GM13977 (cell line): Measurements from ENCODE around the gene ITIH3.
"Not testable (repeated sequence)": the region's sequence is repeated elsewhere in the genome, so short reads cannot be mapped to it uniquely, and the experiment has no call there.

ENCODE experiments used
- DNase-seq: peaks from one replicate; pipeline ENCODE4 v3.0.0; 2012; ENCODE audit warnings: low spot score
- in situ Hi-C: fragments of 300-500 bp; cut with MboI; formaldehyde crosslinking; loops from one replicate; pipeline ENCODE4 v1.12.0; 2022; ENCODE audit warnings: low sequenced_read_pairs, low pct_unique_long_range_greater_than_20kb, mixed read lengths, inconsistent platforms; ENCODE audit not compliant: unreplicated experiment
- TF ChIP-seq, protein P1 (sequence below): IDR thresholded peaks from 2 replicates; pipeline ENCODE4 v1.5.1; 2012; ENCODE audit warnings: mild to moderate bottlenecking, control low read depth; ENCODE audit not compliant: insufficient read depth; ENCODE audit errors: extremely low read depth, missing control alignments

Gene ITIH3

DNA sequence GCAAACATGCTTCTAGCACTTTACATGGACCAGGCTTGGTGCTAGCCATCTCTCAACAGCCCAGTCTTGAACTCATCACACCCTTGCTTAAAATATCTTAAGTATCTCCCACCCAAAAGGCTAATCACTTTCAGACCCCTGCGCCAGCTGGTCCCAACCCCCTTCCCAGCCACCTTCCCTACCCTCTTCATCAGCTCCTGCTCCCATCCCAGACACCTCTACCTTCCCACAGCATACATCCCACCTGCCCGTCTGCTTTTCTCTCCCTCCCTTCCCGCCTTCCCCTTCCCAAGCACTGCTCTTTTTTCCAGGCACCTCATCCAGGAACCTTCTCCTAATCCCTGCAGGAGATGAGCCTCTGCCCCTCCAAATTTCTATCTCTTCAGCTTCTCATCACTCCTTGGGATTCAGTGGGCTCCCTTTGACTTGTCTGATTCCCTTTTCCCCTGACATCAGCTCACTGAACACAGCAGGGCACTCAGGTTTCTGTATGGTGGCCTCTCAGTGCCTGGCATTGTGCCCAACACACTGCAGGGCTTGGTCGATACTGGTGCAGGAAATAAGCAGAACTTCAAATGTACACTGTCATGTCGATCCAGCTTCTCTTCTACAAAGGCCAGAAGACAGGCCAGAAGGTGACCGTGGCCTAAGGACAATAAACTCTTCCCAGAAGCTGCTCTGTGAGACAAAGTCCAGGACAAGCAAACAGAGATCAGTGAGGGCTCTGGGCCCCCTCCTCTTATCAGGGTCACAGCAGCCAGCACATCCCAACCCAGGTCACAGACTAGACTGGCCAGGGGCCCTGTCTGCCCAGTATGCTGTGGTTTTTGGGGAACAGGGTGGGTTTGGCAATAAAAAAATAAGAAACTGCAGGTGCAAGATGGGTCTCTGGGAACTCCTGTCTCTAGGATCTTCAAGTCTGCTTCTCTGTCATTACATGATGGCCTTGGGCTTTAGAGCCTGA is 19.4 kb upstream of the ITIH3 start:
- no peak for DNase-seq
- in situ Hi-C loops: no loop called here

DNA sequence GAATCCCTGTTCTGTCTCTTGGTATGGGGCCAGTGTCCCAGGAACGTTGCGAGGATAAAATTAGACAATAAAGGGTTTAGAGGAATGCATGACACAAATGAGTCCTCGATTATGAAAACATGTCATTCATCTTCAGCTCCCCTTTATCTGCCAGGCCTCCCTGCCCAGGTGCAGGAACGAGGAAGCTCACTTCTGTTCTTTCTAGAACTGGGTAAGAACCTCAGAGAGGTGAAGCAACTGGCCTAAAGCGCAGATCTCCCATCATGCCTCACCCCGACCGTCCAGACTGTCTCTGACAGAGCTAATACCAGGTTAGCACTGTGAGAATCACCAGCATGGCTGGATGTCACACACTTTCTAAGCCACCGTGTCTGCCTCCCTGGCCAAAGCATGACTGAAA is 18.7 kb upstream of the ITIH3 start:
- DNase-seq: no peak
- in situ Hi-C loops: no loop called here
- TF ChIP-seq, protein P1, sequence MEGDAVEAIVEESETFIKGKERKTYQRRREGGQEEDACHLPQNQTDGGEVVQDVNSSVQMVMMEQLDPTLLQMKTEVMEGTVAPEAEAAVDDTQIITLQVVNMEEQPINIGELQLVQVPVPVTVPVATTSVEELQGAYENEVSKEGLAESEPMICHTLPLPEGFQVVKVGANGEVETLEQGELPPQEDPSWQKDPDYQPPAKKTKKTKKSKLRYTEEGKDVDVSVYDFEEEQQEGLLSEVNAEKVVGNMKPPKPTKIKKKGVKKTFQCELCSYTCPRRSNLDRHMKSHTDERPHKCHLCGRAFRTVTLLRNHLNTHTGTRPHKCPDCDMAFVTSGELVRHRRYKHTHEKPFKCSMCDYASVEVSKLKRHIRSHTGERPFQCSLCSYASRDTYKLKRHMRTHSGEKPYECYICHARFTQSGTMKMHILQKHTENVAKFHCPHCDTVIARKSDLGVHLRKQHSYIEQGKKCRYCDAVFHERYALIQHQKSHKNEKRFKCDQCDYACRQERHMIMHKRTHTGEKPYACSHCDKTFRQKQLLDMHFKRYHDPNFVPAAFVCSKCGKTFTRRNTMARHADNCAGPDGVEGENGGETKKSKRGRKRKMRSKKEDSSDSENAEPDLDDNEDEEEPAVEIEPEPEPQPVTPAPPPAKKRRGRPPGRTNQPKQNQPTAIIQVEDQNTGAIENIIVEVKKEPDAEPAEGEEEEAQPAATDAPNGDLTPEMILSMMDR: no peak

More for the DNA sequence above, 19.4 kb upstream of the ITIH3 start:
- TF ChIP-seq, protein P1: no peak

DNA sequence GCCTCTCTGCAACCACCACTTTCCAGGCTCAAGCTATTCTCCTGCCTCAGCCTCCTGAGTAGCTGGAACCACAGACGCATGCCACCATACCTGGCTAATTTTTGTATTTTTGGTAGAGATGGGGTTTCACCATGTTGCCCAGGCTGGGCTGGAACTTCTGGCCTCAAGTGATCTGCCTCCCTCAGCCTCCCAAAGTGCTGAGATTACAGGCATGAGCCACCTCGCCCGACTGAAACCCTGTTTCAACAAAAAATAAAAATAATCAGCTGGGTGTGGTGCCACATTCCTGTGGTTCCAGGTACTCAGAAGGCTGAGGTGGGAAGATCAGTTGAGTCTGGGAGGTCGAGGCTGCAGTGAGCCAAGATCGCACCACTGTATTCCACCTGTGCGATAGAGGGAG is 18.1 kb upstream of the ITIH3 start:
- in situ Hi-C loops, DNase-seq: not testable (repeated sequence)

DNA sequence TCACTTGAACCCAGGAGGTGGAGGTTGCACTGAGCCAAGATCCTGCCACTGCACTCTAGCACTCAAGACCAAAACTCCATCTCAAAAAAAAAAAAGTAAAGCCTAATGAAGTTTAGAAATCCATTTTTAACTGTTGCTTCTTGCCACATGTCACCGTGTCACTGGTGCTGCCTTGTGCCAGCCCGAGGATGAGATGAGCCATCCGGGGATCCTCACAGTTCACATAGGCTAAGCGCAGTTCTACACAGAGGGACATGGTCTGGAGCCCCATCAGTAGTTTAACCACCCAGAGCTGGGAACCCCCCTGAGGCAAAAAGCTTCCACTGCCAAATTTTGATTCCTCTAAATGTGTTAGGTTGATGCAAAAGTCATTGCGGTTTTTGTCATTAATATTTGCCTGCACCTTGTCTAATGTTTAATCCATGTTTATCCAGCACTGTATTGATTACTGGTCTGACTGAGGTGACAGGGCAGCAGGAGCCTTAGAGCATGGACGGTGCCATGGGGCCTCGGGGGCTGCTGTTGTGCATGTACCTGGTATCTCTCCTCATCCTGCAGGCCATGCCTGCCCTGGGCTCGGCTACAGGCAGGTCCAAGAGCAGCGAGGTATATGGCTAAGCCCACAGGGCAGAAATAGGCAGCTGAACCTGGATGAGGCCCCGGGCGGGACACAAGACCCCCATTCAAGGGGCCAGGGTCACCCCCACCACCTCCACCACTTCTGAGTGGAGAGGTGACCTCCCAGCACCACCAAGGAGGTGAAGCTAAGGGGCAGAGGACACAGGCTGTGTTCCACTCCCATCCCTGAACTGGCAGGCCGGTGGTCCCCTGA is 17.3 kb upstream of the ITIH3 start, which contains the start of gene ITIH1:
Gene ITIH1 (plus strand): TSS at position 473 of the 832 bp plus-strand sequence. CDS start 17 bp downstream, at position 490.
- no peak for DNase-seq
- in situ Hi-C loops: no loop called here
- TF ChIP-seq, protein P1: no peak

DNA sequence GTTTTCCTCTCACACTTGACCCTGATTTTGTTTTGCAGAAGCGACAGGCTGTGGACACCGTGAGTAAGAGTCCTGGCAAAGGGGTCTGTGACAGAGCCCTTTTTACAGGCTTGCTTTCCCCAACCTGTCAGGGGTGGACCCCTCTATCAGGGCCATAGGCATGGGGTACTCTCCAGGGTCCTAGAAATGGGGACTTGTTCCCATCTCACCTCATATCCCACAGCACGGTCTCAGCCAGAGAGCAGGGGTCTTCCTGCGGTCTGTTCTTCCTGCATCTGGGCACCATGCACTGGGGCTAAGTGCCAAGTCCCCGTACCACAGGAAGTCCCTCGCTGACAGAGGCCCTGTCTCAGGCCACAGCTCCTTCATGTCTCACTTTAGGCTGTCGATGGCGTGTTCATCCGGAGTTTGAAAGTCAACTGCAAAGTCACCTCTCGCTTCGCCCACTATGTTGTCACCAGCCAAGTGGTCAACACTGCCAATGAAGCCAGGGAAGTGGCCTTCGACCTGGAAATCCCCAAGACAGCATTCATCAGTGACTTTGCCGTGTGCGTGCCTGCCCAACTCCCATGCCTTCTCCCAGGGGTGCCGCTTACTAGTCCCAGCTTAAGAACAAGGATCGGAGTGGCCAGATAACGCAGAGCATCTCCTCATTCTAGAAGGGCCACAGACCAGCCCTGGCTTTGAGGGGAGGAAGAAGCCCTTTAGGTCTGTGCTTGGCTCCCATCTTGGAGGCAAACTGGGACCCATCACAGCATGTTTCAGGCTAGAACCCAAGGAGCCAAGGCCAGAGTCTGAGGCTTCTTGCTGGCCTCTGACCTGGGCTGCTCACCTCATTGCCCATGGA is 16.4 kb upstream of the ITIH3 start:
- TF ChIP-seq, protein P1: no peak
- in situ Hi-C loops: no loop called here
- no peak for DNase-seq

DNA sequence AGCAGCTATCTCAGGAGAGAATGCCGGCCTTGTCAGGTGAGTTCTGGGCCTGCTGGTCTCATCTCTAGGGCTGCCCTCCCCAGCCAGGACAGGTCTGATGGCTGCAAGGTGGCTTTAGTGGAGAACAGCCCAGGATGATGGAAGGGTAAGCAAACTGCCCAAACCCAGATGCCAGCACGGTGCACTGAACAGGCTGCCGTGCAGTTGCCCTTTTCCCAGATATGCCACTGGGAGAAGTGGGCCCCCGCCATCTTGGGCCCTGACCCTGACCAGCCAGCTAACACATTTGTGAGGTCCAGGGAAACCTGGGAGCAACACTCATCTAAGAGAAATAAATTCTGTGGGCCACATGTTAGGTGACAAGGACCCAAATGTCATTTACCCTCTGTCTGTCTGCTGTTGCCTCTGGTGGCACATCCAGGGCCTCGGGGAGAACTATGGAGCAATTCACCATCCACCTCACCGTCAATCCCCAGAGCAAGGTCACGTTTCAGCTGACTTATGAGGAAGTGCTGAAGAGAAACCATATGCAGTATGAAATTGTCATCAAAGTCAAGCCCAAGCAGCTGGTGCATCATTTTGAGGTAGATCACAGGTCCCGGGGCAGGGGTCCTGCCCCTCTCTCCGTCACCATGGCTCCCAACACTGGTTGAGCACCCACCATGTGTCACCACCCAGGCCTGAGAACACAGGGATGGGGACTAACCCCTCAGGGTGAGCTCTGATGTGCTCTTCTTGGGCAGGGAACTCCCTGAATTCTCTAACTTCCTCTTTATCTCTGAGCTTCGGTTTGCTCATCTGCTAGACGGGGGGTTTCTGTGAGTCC is 15.4 kb upstream of the ITIH3 start:
- in situ Hi-C loops: no loop called here
- DNase-seq: peak; percentile 71
- TF ChIP-seq, protein P1: no peak
